GM21515 (cell line): ENCODE data around the gene FSTL4.
"Not testable (repeated sequence)": the region's sequence is repeated elsewhere in the genome, so short reads cannot be mapped to it uniquely, and the experiment has no call there.

Source experiments
- ATAC-seq: cut with Tn5 transposase; IDR thresholded peaks from one replicate; pipeline ENCODE4 v1.9.1; 2021; ENCODE audit not compliant: unreplicated experiment

FSTL4 gene

DNA sequence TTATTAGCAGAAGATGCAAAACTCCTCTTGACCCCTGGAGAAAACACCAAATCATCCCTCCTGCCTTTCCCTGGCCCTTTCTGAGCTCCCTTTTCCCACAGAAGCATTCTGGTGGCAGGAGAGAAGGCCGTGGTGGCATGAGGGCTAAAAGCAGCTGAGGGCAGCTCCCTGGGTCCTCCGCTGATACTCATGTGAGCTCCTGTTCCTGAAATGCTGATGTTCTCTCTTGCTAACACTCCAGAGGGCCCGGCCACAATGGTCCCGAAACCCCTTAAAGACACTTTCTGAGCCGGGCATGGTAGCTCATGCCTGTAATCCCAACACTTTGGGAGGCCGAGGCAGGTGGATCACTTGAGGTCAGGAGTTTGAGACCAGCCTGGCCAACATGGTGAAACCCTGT lies 377.4 kb downstream of the FSTL4 start:
- ATAC-seq, result no peak

DNA sequence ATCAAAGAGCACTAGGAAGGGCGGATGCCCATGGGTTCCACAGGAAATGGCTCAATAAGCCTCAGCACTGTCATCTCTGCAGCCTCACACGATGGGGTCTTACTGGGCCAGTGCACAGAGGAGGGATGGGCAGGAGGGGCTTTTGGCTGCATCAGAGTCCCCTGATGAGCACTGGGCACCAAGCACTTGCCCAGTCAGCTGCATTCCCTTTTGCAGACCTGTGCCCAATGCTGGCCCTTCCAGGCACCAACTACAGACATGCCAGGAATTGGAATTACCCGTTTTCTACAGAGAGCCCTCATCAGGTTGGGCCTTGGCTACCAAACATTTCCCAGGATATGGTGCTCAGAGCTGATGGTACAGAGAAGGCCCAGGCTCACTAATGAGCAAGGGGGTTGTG lies 378.1 kb downstream of the FSTL4 start:
- ATAC-seq, result no peak

GRCh38 chr5:133233616-133234015 lies 378.7 kb downstream of the FSTL4 start:
- ATAC-seq, result no peak

GRCh38 chr5:133232911-133233310 lies 379.4 kb downstream of the FSTL4 start:
- ATAC-seq, result no peak

- ATAC-seq, result no peak
These were observed 379.9 kb downstream of the FSTL4 start for GRCh38 chr5:133232435-133232834.

- ATAC-seq, result no peak
These were observed 380.3 kb downstream of the FSTL4 start for GRCh38 chr5:133232011-133232410.

DNA sequence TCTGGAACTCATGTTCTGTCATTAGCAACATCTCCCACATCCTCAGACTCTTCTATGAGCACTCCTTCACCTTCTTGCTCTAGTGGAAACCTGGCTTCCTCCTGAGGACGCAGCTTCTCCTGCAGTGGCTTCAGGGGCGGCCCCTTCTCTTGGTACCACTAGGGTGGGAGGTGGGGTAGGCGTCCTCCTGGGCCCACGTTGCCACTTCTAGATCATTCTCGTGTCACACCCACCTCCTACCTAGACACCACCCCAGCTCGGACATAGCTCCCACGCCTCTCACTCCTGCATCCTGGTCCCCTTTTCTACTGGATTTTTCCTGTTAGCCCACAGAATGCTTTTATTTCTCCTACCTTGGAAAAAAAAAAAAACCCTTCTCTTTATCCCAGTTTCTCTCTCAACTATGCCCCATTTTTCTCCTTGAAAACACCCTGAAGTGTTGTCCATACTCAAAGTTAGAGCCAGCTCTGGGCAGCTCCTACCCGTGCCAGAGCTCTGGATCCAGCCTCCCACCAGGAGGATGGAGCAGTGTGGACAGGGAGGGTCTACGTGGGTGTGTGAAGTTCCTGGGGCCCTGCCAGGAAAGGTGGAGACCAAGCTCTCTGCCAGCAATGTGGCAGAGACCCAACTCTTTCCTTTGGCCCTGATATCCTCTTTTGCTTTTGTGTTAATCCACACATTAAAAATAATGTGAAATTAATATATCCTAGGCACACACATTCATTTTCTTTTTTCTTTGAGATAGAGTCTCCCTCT lies 381.3 kb downstream of the FSTL4 start:
- no peak for ATAC-seq

DNA sequence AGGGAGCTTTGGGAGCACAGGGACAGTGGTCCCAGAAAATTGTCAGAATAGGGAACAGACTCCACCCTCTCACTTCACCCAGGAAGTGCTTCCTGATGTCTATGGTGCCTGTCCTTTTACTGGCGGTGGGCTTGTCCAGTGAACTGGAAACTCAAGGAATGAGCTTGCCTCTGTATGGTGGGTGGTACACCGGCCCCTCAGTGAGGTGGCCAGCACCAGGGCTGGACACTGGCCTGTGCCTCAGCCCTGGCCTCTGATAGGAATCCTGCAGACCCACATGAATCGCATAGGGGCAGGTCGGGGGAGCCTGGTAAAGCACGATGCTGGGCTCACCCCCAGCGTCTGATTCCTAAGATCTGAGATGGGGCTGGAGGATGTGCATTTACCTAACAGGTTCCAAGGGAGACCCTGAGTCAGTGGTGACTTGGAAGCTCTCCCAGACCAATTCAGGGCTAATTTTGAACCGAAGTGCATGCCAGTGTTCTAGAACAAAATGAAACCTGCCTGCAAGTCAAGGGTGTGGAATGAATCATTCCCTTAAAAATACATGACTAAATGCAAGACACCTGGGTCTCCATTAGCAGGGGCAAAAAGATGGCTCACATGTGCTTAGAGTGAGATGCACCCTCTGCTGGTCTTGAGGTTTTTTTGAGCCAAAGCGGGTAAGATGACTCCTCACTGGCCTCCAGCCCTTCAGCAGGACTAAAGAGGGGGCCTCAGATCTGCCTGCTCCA lies 382.2 kb downstream of the FSTL4 start:
- ATAC-seq, result no peak

- no peak for ATAC-seq
These were observed 384.0 kb downstream of the FSTL4 start for GRCh38 chr5:133228316-133228715.

DNA sequence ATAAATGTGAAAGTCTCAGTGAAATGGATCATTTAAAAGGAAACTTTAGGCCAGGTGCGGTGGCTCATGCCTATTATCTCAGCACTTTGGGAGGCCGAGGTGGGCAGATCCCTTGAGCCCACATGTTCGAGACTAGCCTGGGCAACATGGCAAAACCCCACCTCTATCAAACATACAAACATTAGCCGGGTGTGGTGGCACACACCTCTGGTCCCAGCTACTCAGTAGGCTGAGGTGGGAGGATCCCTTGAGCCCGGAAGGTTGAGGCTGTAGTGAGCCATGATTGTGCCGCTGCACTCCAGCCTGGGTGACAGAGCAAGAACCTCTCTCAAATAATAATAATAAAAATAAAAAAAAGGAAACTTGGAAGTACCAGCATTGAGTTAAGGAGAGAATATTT lies 384.4 kb downstream of the FSTL4 start:
- no peak for ATAC-seq

- no peak for ATAC-seq
These were observed 385.3 kb downstream of the FSTL4 start for GRCh38 chr5:133227082-133227481.

DNA sequence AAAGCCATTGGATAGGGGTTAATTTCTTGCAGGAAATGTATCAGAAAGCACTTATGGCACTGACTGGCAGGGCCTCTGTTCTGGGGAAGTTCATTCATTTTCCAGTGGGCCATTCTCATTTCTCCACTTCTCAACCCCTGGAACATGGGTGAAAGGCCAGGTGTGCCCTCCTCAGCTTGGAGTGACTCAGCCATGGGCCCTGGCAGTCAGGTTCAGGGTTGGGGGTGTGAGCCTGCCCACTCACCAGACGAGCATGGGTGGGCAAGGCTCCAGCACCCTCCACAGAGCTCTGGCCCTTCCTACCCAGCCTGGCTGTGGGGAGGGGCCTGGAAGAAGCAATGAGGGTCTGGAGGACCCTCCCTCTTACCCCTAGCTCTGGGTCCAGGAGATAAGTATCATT lies 386.2 kb downstream of the FSTL4 start:
- no peak for ATAC-seq

DNA sequence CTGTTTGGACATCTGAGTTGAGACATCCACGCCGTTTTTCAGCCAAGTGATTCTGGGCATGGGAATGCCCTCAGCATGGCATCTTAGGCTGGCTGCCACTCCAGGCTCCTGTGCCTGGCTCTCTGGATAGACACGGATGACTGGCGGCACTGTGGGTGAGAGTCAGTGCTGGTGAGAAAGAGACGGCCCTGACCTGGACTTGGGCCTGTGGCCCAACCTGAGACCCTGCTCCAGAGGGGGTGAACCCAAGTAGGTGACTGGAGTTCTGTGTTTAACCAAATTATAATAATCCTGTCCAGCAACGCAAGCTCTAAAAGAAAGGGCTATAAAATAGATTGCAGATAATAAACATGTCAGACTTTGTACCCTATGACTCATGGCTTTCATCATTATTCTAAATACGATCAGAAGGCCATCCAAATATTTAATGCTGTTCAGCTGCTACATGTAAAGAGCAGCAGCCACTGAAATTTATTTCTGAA lies 386.6 kb downstream of the FSTL4 start:
- no peak for ATAC-seq

DNA sequence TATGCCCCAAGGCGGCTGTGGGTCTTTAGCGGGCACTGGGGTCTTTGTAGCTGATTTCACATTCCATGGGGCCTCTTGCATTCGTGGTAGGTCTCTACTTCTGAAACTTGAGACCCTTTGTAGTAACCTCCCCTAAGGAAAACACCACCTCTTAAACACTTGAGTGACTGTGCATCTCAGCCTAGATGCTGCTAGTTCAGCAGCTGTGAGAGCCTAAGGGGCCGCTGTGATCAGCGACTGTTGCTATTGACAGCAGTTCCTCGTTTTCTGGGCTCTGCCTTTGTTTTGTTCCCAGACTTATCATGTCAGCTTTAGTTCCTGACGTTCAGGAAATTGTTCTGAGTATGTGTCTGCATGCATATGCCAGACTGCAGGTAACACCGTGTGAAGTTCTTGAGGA lies 389.4 kb downstream of the FSTL4 start:
- ATAC-seq, result no peak

DNA sequence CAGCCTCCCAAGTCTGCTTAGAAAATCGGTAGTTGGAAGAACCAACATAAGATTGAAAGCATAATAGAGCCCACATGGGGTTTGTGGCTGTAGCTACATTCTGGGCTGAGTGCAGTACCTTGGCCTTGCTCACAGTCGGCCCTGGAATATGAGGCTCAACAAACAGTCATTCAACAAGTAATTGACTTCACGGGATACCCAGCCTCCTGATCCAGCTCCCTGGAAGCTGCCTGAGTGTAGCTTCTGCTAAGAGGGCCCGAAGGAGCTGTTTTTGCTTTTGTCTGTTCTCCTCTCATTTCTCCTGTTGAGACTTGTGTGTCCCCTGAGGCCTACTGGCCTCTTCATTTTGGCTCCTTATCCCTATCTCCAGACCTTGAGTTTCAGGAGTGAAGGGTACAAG lies 389.8 kb downstream of the FSTL4 start:
- ATAC-seq, result no peak

- no peak for ATAC-seq
These were observed 390.3 kb downstream of the FSTL4 start for GRCh38 chr5:133222040-133222439.

DNA sequence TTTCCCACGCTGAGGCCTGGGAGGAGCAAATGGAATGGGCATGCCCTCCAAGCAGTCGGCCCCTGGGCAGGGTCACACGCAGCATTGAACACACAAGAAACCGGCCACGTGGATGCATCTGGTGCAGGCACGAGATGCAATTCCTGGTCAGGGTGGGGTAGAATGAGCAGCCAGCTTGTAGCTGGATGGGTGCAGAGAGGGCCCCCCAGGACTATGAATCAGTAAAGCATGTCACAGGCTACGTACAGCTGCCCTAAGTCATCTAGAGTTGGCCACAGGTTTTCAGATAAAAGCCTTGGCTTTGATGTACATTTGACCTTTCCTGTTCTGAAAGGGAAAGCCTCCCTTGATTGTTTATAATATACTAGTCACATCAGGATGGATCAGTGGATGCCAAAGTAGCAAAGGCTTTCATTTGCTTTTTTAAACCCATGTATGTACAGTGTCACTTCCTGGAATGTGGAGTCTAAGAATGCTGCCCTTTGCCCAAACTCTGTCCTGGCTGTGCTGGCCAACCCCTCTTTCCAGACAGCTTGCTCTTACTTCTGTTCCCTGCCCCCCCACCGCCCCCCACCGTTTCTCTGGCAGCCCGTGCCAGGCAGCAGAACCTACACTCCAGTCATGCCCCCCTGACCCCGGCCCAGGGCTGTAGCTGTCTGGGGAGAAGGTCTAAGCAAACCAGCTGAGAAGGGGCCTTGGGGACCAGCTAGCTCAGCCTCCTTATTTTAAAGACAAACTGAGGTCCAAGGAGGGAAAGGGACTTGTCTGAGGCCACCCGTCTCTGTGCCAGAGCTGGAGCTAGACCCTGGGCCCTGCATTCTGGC lies 391.3 kb downstream of the FSTL4 start:
- no peak for ATAC-seq

GRCh38 chr5:133219296-133219695 lies 393.0 kb downstream of the FSTL4 start:
- ATAC-seq, result no peak

- ATAC-seq, result not testable (repeated sequence)
These were observed 396.2 kb downstream of the FSTL4 start for GRCh38 chr5:133216138-133216537.

DNA sequence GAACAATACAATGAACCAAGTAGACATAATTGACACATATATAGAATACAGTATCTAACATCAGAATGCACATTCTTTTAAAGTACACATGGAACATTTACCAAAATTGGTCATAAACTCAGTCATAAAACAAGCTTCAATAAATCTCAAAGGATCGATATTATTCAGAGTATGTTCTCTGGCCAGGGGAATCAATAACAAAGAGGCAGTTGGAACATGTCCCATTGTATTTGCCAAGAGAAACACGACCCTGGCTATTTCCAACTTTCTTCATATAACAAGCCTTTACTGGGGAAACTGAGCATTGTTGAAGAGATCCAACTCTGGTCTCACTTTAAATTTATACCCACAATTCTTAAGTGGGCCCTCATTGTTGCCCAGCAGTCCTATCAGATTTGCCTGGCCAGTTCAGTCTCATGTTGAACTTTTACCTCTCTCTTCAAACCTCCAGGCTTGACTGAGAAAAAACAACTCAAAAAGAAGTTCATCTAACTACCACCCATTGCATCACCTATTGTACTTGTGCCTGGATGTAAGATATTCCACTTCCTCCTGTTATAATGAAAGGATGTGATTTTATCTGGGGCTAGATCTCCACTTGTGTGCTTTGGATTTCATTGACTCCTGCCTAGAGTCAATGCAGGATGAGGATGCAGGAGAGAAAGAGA lies 398.1 kb downstream of the FSTL4 start:
- no peak for ATAC-seq

GRCh38 chr5:133205649-133206048 lies 406.7 kb downstream of the FSTL4 start:
- no peak for ATAC-seq
